Fibroblast of pulmonary artery (primary cell): Measurements from ENCODE around the gene VPS52.

ENCODE experiments used
- DNase-seq: peaks from one replicate; pipeline ENCODE4 v3.0.0-alpha.2; 2010; ENCODE audit warnings: low read depth
- H3K4me3 ChIP-seq: replicated peaks from 2 replicates; pipeline ENCODE4 v1.5.1; 2011; ENCODE audit warnings: low read depth, mild to moderate bottlenecking, control low read depth, low read length, moderate library complexity
- TF ChIP-seq, protein P1 (sequence below): IDR thresholded peaks from 2 replicates; pipeline ENCODE4 v1.5.1; 2011; ENCODE audit warnings: mild to moderate bottlenecking, control low read depth, low read length, inconsistent platforms; ENCODE audit errors: missing control alignments

VPS52 gene

DNA sequence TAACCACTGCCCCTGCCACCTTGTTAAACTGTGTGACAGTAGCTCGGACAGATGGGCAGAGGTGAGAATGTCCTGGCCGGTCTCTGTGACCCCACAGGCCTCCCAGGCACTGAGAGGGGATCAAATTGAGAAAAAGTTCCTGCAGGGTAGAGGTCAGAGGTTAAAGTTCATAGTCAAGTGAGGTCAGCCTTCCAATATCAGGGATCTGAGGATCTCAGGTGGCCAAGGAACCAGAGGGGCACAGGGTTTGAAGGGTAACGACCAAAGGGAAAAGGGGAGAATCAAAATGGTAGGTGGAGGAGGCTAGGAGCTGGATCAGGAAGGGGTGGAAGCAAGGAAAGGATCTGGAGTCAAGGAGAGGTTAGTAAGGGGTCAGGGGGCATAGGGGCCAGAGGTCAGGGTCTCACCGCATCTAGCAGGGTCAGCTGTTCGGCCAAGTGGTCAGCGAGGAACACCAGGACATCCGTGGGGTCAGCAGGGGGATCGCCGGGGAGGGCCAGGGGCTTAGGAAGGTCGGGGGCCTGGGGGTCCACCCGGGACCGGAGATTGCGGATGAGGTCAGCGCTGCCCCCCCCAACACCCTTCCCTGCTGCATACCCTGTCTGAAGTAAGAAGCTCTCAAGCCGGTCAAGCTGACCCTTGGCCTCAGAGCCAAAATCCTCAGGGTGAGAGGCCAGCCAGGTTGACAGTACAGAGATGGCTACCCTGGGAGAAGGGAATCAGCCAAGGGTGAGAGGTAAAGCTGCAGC is 24.1 kb upstream of the VPS52 start:
- TF ChIP-seq, protein P1, sequence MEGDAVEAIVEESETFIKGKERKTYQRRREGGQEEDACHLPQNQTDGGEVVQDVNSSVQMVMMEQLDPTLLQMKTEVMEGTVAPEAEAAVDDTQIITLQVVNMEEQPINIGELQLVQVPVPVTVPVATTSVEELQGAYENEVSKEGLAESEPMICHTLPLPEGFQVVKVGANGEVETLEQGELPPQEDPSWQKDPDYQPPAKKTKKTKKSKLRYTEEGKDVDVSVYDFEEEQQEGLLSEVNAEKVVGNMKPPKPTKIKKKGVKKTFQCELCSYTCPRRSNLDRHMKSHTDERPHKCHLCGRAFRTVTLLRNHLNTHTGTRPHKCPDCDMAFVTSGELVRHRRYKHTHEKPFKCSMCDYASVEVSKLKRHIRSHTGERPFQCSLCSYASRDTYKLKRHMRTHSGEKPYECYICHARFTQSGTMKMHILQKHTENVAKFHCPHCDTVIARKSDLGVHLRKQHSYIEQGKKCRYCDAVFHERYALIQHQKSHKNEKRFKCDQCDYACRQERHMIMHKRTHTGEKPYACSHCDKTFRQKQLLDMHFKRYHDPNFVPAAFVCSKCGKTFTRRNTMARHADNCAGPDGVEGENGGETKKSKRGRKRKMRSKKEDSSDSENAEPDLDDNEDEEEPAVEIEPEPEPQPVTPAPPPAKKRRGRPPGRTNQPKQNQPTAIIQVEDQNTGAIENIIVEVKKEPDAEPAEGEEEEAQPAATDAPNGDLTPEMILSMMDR = no peak
- no peak for DNase-seq
- no peak overlapping the region for H3K4me3 ChIP-seq

DNA sequence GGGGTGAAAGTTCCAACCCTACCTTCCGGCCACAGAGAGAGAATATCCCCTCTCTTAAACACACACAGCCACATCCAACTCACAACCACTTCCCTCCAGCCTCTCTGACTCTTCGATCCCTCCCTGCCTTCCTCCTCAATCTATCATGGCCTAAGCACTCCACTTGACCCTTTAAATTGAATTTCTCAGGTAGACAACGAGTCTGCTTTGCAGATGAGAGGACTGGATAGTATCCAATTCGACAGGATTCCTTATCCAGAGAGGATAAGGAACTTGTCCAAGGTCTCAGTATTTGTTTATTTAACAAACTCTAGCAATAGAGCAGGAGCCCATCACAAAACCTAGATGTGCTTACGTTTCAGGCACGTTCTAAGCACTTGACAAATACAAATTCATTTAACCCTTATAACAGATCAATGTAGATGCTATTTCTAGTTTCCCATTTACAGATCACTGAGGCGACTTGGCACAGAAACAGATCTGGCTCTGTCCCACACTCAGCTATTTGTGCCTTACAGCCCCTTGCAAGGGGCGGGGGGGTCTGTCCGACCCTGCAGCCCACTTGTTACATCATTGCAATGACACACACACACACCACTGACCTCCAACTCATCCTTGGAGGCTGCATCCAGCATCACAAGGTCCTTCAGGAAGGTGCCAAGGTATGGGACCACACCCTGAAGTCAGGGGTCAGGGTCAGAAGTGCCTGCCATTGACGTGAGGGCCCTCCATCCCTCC is 22.6 kb upstream of the VPS52 start:
- H3K4me3 ChIP-seq = no peak overlapping the region
- no peak for DNase-seq
- TF ChIP-seq, protein P1 = no peak

DNA sequence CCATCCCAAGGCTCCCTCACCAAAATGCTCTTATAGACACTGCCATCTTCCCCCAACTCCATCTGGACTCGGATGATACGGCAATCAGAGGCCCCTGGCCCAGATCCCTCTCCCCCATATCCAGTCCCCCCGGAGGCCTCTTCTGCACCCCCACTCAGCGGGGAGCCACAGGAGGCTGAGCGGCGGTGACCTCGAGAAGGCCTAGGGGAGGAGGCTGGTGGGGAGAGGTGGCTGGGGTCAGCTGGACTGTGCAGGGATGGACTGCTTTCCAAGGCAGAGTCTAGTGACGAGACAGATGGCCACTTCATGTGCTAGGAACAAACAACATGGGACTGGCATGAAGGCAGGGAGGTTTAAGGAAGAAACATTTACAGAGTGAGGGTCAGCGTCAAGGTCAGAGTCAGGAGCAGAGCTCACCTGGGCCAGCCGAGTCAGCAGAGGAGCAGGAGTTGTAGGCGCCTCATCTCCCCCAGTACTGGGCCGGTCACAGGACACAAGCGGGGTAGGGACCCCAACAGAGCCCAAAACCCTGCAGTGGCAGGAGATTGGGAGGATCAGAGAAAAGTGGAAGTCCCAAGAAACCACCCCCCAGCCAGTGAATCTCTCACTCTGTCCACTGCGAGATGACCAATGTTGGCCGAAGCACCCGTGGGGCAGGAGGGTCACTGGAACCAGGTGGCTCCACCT is 21.5 kb upstream of the VPS52 start:
- no peak overlapping the region for H3K4me3 ChIP-seq
- TF ChIP-seq, protein P1 = no peak
- no peak for DNase-seq

DNA sequence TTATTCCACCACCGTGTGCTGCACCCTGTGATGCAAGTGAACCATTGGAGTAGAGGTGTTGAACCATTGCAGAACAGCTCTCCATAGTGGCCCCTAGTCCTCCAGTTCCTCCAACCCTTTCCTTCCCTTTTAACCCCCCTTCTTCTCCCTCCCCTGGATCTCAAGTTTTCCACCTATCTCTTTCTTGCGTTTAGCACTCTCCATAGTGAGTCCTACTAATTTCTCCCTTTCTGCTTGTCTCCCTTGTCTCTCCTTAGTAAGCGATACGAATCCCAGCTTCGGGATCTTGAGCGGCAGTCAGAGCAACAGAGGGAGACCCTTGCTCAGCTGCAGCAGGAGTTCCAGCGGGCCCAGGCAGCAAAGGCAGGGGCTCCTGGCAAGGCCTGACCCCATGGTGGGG is 18.8 kb upstream of the VPS52 start:
- H3K4me3 ChIP-seq = peak overlapping the region; percentile 80
- TF ChIP-seq, protein P1 = no peak
- no peak for DNase-seq

DNA sequence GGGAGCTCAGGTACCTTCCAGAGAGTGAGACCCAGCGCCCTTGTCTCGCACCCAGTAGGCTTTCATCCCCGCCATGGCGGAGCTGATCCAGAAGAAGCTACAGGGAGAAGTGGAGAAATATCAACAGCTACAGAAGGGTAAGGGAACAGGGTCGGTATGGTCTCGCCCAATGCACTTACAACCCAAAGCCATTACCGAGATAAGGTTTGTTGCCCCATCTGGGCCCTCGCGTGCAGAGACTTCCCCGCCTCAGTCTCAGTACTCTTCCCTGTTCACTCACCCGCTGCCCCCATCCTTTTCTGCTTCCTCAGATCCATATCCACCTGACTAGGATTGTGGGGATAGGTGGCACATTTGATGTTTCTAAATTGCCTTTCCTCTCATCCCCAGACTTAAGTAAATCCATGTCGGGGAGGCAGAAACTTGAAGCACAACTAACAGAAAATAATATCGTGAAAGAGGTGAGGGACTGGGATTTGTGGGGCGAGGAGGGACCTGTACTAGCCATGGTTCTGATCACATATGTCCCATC is 18.2 kb upstream of the VPS52 start:
- H3K4me3 ChIP-seq = peak overlapping the region; percentile 80
- no peak for DNase-seq
- TF ChIP-seq, protein P1 = no peak

DNA sequence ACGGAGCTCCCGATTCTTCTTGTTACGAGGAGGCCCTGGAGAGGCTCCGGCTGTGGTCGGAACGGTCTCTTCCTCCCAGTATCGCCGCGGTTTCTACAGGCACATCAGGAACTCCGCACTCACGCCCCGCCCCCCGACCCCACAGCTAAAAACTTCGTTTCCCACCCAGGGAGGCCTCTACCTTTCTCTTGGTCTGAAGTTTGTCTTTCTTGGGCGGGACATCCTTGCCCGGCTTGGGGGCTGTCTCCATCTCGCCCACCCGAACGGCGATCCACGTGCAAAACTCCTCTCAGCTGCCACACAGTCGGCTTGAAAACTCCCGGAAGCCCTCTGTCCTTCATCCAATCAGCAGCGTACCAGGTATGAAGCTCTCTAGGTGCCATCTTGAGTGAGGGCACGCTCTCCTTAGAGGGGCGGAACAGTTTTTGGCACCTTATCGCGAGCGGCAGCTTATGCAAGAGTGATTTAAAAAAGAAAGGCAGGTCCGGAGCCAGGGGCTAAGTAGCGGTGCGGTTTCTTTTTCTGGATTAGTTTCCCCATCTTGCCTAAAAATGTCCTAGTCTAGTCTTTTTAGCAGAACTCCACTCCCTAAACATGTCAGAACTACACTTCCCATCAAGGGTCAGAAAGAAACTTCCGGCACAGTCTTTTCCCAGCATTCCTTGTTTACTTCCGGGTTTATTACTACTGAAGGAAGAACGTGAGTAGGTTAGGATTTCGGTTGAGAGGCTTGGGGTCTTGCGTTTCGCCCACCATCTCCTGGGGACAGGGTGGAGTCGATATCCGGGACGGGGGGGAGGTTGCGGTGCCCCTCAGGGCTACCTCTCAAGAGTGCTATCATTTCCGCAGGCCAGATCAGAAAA is 17.5 kb upstream of the VPS52 start, which contains the start of the genes PFDN6 and WDR46:
Gene PFDN6, plus strand, starts transcription at position 681 of the 863 bp plus-strand sequence. CDS start 256 bp downstream, outside the sequence.
Gene WDR46, minus strand, starts transcription at position 319 of the 863 bp plus-strand sequence. Its CDS starts 69 bp downstream, at position 250.
- peak; percentile 90 for DNase-seq
- peak within 1 kb of the TSS; percentile 80 for H3K4me3 ChIP-seq
- TF ChIP-seq, protein P1 = no peak
